SH-SY5Y (cell line): ENCODE measurements around the gene SLC39A2.

Source experiments
- GATA2 ChIP-seq: IDR thresholded peaks from 2 replicates; pipeline ENCODE4 v1.6.1; 2011; ENCODE audit warnings: mild to moderate bottlenecking, low read depth, low read length
- GATA3 ChIP-seq: IDR thresholded peaks from 2 replicates; pipeline ENCODE4 v1.6.1; 2011; ENCODE audit warnings: low read depth, mild to moderate bottlenecking, low read length, moderate library complexity

- TF ChIP-seq GATA3 = no peak
- TF ChIP-seq GATA2 = no peak
Observed at GRCh38 chr14:21017528-21018245, 18.6 kb downstream of the SLC39A2 start.
